OCI-LY3 (cell line): ENCODE data around the gene SHISA2.

ENCODE experiments used
- EZH2phosphoT487 ChIP-seq: fragments of 200-600 bp; shearing (Covaris generic); IDR thresholded peaks from 2 replicates; pipeline ENCODE4 v1.6.1; 2018; ENCODE audit warnings: antibody characterized with exemption, mixed run types, low read depth
- TF ChIP-seq, protein P1 (sequence below): fragments of 200-600, 300-600 bp; sonication (generic); IDR thresholded peaks from 2 replicates; pipeline ENCODE4 v1.5.1; 2014; ENCODE audit warnings: antibody characterized with exemption, low read length, low read depth

DNA sequence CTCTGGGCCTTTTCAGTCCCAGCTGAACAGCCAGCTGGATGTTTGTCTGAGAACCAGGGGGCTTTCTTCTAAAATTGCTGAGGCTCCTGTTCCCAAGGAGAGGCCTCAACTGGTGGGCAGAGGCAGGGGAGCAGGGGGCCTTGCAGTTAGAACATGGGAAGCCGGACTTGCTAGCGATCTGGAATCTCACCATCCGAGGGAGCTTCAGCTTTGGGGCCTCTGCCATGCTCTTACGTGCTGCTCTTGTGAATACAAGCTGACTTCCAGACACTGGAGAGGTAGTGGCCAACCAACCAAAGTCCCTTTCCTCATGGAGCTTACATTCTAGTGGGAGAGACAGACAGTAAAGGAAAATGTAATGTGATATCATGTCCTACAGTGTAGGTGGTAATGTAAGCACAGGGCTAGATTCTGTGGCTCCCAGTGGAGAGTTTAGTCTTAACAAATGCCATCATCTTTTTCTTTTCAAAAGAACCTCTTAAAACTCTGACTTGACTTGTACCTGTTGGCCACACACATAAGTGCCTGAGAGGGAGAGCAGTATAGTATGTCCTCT lies 22.2 kb downstream of the SHISA2 start:
- TF ChIP-seq, protein P1, sequence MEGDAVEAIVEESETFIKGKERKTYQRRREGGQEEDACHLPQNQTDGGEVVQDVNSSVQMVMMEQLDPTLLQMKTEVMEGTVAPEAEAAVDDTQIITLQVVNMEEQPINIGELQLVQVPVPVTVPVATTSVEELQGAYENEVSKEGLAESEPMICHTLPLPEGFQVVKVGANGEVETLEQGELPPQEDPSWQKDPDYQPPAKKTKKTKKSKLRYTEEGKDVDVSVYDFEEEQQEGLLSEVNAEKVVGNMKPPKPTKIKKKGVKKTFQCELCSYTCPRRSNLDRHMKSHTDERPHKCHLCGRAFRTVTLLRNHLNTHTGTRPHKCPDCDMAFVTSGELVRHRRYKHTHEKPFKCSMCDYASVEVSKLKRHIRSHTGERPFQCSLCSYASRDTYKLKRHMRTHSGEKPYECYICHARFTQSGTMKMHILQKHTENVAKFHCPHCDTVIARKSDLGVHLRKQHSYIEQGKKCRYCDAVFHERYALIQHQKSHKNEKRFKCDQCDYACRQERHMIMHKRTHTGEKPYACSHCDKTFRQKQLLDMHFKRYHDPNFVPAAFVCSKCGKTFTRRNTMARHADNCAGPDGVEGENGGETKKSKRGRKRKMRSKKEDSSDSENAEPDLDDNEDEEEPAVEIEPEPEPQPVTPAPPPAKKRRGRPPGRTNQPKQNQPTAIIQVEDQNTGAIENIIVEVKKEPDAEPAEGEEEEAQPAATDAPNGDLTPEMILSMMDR: no peak
- TF ChIP-seq EZH2phosphoT487: no peak
